22Rv1 (cell line): Measurements from ENCODE around the gene RSU1.
A peak's percentile ranks its signal among the peaks of the same experiment; 100 is the strongest.

Experiments used
- H3K27ac ChIP-seq: fragments of 450-650 bp; 2 replicates; pipeline ENCODE4 v1.5.1; 2017
- ZFX ChIP-seq: fragments of 450-650 bp; IDR thresholded peaks from 2 replicates; pipeline ENCODE4 v1.6.1; 2017; ENCODE audit warnings: antibody characterized with exemption, borderline replicate concordance
- TF ChIP-seq, protein P1 (sequence below): fragments of 450-650 bp; IDR thresholded peaks from 2 replicates; pipeline ENCODE4 v1.5.1; 2017; ENCODE audit warnings: mild to moderate bottlenecking

RSU1 gene

GRCh38 chr10:16822027-16822426 lies 4.8 kb upstream of the RSU1 start:
- TF ChIP-seq, protein P1, sequence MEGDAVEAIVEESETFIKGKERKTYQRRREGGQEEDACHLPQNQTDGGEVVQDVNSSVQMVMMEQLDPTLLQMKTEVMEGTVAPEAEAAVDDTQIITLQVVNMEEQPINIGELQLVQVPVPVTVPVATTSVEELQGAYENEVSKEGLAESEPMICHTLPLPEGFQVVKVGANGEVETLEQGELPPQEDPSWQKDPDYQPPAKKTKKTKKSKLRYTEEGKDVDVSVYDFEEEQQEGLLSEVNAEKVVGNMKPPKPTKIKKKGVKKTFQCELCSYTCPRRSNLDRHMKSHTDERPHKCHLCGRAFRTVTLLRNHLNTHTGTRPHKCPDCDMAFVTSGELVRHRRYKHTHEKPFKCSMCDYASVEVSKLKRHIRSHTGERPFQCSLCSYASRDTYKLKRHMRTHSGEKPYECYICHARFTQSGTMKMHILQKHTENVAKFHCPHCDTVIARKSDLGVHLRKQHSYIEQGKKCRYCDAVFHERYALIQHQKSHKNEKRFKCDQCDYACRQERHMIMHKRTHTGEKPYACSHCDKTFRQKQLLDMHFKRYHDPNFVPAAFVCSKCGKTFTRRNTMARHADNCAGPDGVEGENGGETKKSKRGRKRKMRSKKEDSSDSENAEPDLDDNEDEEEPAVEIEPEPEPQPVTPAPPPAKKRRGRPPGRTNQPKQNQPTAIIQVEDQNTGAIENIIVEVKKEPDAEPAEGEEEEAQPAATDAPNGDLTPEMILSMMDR = no peak
- no peak for TF ChIP-seq ZFX
- no peak overlapping the region for H3K27ac ChIP-seq

DNA sequence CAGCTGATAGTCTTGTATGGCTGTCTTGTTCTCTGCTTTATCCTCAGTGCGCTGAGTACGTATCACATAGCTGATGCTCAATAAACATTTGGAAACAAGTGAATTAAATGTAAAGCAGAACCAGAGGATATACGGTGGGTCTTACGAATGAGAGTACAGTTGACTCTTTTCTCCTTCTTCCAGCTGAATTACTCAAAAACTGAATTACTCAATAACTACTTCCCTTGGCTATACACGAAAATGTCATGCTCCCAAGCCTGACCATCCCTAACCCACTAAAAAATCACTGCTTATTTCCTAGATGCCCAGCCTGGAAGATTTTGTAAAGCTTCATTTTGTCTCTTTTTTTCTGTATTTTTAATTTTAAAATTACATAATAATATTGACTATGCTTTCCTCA lies 3.2 kb upstream of the RSU1 start:
- no peak overlapping the region for H3K27ac ChIP-seq
- TF ChIP-seq, protein P1 = no peak
- TF ChIP-seq ZFX = no peak

DNA sequence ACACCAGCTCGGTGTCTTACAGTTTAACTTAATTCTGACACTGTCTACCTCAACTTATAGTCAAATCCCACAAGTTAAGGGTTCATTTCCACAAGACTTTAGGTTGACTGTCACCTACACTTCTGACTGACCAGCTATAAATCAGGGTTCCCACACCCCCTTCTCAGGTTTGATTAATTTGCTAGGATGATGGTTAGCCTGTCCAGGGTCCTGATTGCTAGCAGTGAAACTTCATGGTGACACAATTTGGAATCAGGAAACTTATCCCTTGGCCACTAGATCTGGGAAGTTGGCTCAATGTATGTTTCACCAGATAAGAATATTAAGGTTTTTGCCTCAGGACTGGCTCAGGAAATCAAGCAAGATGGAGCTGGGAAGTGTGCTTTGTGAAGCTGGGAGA lies 2.8 kb upstream of the RSU1 start:
- H3K27ac ChIP-seq = no peak overlapping the region
- TF ChIP-seq ZFX = no peak
- TF ChIP-seq, protein P1 = no peak

DNA sequence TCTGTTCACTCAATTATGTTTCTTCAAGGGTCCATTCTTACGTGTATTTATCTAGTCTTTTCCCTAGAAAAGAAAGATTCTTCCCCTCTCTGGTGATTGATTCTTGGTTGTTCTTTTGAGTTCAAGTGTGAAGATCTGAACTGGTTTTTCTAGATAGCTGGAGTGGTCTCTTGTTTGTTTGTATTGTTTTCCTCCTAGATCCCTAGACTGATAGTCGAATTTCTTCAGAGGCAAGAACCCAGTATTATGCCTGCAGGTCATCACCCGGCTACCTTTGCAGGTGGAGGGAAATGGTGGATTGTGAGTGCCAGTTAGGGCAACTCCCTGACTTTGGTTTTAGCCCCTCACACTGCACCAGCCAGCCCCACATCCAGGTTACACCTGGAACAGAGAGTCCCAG lies 2.2 kb upstream of the RSU1 start:
- no peak overlapping the region for H3K27ac ChIP-seq

GRCh38 chr10:16819026-16819425 lies 1.8 kb upstream of the RSU1 start:
- H3K27ac ChIP-seq = no peak overlapping the region
- TF ChIP-seq, protein P1 = no peak
- TF ChIP-seq ZFX = no peak

More for the DNA sequence above, 2.2 kb upstream of the RSU1 start:
- TF ChIP-seq ZFX = no peak
- TF ChIP-seq, protein P1 = no peak

DNA sequence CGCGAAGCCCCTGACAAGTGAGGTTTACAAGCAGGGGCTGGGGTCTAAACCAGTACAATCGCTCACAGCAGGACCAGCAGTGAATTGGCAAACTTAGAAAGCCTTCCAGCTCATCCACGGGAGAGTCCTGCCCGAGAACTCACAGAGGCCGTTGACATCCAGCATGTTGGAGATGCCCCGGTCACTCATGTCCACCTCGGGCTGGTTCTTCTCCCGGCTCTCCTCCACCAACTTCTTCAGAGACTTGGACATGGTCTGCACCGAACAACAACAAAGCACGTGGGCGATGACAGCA lies 447 bp downstream of the RSU1 start:
- TF ChIP-seq ZFX = no peak
- TF ChIP-seq, protein P1 = no peak
- H3K27ac ChIP-seq = peak overlapping the region; percentile 76

- no peak for TF ChIP-seq ZFX
- TF ChIP-seq, protein P1 = no peak
- H3K27ac ChIP-seq = no peak overlapping the region
Measured at GRCh38 chr10:16816171-16816570, 1.1 kb downstream of the RSU1 start.
